Measurements from ENCODE around the gene MYH16. TPM values are rescaled to one million over a fixed set of nuclear protein-coding genes. Genes with fewer than 3 reads are reported as not detected.
"Not testable (repeated sequence)": the region's sequence is repeated elsewhere in the genome, so short reads cannot be mapped to it uniquely, and the experiment has no call there.

The MYH16 gene
- total RNA-seq, 1 experiment from 2014 or later = 0.57 TPM

- BruUV-seq (replicated peaks); H3K9me2 ChIP-seq (ENCODE audit: insufficient read depth); intact Hi-C loops (cut with micrococcal nuclease); CTCF ChIA-PET; POLR2A ChIA-PET; H4K20me1 ChIP-seq (ENCODE audit: insufficient read depth); H3K27me3 ChIP-seq (ENCODE audit: insufficient read depth, low read length); H2AFZ ChIP-seq (ENCODE audit: low read depth, low read length, poor library complexity, severe bottlenecking); RAD21 ChIA-PET (ENCODE audit: low non-redundant PET in 1 of 2, low total read pairs in 2 of 2, uncharacterized antibody in 2 of 2, unreplicated experiment in 2 of 2); H3K9me3 ChIP-seq (ENCODE audit: control insufficient read depth in 1 of 2, insufficient read depth in 1 of 2, low read depth in 1 of 2, low read length in 2 of 2): not testable (repeated sequence)
- H3K4me3 ChIP-seq (replicated peaks in 1 of 2; ENCODE audit: low read depth in 1 of 2, low read length in 2 of 2) = peak overlapping the region; percentile 3 to 29
- peak overlapping the region; percentile 37 for H3K9ac ChIP-seq (ENCODE audit: low read length)
- H3K36me3 ChIP-seq (ENCODE audit: control insufficient read depth in 1 of 2, insufficient read depth in 2 of 2, low read length in 2 of 2) = peaks cover 5 to 13% of the 10 kb centered on the region in 2 experiments; a peak in 2 of 4 replicates
- peaks cover 90% of the 10 kb centered on the region for H3K79me2 ChIP-seq (ENCODE audit: insufficient read depth, low read length)
- peak; percentile 81 for DNase-seq (ENCODE audit: low read depth, low spot score)
- H3K4me1 ChIP-seq (ENCODE audit: control insufficient read depth in 1 of 2, insufficient read depth in 2 of 2, low read length in 2 of 2) = peaks cover 23 to 43% of the 10 kb centered on the region in 2 experiments
- peak overlapping the region; percentile 20; the same call in 1 of the 2 replicates for H3K27ac ChIP-seq (ENCODE audit: low read depth, low read length)
- peak overlapping the region; percentile 63 for H3K4me2 ChIP-seq (ENCODE audit: low read length)
- ATAC-seq = peak; percentile 30
- peak; percentile 81 for TF ChIP-seq EGR1 (IDR thresholded peaks at IDR 0.05; ENCODE audit: low read depth)
- TF ChIP-seq CBX3 (IDR thresholded peaks at IDR 0.05; ENCODE audit: low read depth) = peak; percentile 42; the same call in 1 of the 2 replicates
- peak; percentile 83 for TF ChIP-seq SP1 (IDR thresholded peaks at IDR 0.05; ENCODE audit: low read depth)
- TF ChIP-seq CEBPB (IDR thresholded peaks at IDR 0.05; ENCODE audit: low read depth) = peak; percentile 95
- TF ChIP-seq SIN3A (IDR thresholded peaks at IDR 0.05; ENCODE audit: low read depth) = peak; percentile 45; the same call in 1 of the 2 replicates
- peak; percentile 34; the same call in 1 of the 2 replicates for TF ChIP-seq MAX (IDR thresholded peaks at IDR 0.05)
- TF ChIP-seq YY1 (IDR thresholded peaks at IDR 0.05; ENCODE audit: extremely low read depth, insufficient replicate concordance, low read depth, low read length) = peak; percentile 20
- peak; percentile 79 for TF ChIP-seq FOSL1 (IDR thresholded peaks at IDR 0.05; ENCODE audit: low read depth)
- peak; percentile 3; the same call in 1 of the 2 replicates for TF ChIP-seq RAD21 (IDR thresholded peaks at IDR 0.05; ENCODE audit: low read depth)
Measured at GRCh38 chr7:99330314-99330961, 57.8 kb downstream of the MYH16 start.

- H3K79me2 ChIP-seq (ENCODE audit: insufficient read depth, low read length) = peaks cover 87% of the 10 kb centered on the region
Measured at GRCh38 chr7:99331002-99331401, 58.4 kb downstream of the MYH16 start.

More at GRCh38 chr7:99331002-99331401, 58.4 kb downstream of the MYH16 start:
- H3K9me3 ChIP-seq (ENCODE audit: control insufficient read depth in 1 of 2, insufficient read depth in 1 of 2, low read depth in 1 of 2, low read length in 2 of 2) = no peaks in the 10 kb centered on the region
- TF ChIP-seq JUND (IDR thresholded peaks at IDR 0.05) (no peak), MAX (IDR thresholded peaks at IDR 0.05) (0 out of 2 replicates have a peak, but pooled peaks have one; percentile 2), TCF7L2 (IDR thresholded peaks at IDR 0.05; ENCODE audit: borderline replicate concordance, extremely low read depth, insufficient read depth, insufficient read length) (no peak), CEBPB (IDR thresholded peaks at IDR 0.05; ENCODE audit: low read depth) (no peak), ZFX (IDR thresholded peaks at IDR 0.05) (no peak)
- TF ChIP-seq, protein P1, sequence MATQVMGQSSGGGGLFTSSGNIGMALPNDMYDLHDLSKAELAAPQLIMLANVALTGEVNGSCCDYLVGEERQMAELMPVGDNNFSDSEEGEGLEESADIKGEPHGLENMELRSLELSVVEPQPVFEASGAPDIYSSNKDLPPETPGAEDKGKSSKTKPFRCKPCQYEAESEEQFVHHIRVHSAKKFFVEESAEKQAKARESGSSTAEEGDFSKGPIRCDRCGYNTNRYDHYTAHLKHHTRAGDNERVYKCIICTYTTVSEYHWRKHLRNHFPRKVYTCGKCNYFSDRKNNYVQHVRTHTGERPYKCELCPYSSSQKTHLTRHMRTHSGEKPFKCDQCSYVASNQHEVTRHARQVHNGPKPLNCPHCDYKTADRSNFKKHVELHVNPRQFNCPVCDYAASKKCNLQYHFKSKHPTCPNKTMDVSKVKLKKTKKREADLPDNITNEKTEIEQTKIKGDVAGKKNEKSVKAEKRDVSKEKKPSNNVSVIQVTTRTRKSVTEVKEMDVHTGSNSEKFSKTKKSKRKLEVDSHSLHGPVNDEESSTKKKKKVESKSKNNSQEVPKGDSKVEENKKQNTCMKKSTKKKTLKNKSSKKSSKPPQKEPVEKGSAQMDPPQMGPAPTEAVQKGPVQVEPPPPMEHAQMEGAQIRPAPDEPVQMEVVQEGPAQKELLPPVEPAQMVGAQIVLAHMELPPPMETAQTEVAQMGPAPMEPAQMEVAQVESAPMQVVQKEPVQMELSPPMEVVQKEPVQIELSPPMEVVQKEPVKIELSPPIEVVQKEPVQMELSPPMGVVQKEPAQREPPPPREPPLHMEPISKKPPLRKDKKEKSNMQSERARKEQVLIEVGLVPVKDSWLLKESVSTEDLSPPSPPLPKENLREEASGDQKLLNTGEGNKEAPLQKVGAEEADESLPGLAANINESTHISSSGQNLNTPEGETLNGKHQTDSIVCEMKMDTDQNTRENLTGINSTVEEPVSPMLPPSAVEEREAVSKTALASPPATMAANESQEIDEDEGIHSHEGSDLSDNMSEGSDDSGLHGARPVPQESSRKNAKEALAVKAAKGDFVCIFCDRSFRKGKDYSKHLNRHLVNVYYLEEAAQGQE (IDR thresholded peaks at IDR 0.05; ENCODE audit: low read depth) = no peak
- H3K27me3 ChIP-seq (ENCODE audit: insufficient read depth, low read length) = no peaks in the 10 kb centered on the region
- H2AFZ ChIP-seq (ENCODE audit: low read depth, low read length, poor library complexity, severe bottlenecking) = no peak overlapping the region
- H3K27ac ChIP-seq (ENCODE audit: low read depth, low read length) = peak overlapping the region; percentile 20; the same call in 1 of the 2 replicates
- ATAC-seq (0 out of 2 replicates have a peak, but pooled peaks have one; percentile 35), DNase-seq (ENCODE audit: low read depth, low spot score) (no peak)
- peak overlapping the region; percentile 19; the same call in 1 of the 2 replicates for H3K9ac ChIP-seq (ENCODE audit: low read length)
- no peaks in the 10 kb centered on the region for H3K9me2 ChIP-seq (ENCODE audit: insufficient read depth)
- ChIA-PET POLR2A (no interaction called here), CTCF (no interaction called here), RAD21 (ENCODE audit: low non-redundant PET in 1 of 2, low total read pairs in 2 of 2, uncharacterized antibody in 2 of 2, unreplicated experiment in 2 of 2) (no interaction called here)
- no peaks in the 10 kb centered on the region for H4K20me1 ChIP-seq (ENCODE audit: insufficient read depth)
- no TSS peak for BruUV-seq (replicated peaks)
- peaks cover 23 to 43% of the 10 kb centered on the region in 2 experiments for H3K4me1 ChIP-seq (ENCODE audit: control insufficient read depth in 1 of 2, insufficient read depth in 2 of 2, low read length in 2 of 2)
- H3K4me2 ChIP-seq (ENCODE audit: low read length) = peak overlapping the region; percentile 63
- peaks cover 7 to 13% of the 10 kb centered on the region in 2 experiments; a peak in 3 of 4 replicates for H3K36me3 ChIP-seq (ENCODE audit: control insufficient read depth in 1 of 2, insufficient read depth in 2 of 2, low read length in 2 of 2)
- intact Hi-C loops (cut with micrococcal nuclease) = no loop called here
- peak overlapping the region; percentile 3 to 29; a peak in 3 of 4 replicates for H3K4me3 ChIP-seq (replicated peaks in 1 of 2; ENCODE audit: low read depth in 1 of 2, low read length in 2 of 2)

Data from HCT116 (cell line).